ENCODE data around the gene PGLYRP1.

PGLYRP1 gene

DNA sequence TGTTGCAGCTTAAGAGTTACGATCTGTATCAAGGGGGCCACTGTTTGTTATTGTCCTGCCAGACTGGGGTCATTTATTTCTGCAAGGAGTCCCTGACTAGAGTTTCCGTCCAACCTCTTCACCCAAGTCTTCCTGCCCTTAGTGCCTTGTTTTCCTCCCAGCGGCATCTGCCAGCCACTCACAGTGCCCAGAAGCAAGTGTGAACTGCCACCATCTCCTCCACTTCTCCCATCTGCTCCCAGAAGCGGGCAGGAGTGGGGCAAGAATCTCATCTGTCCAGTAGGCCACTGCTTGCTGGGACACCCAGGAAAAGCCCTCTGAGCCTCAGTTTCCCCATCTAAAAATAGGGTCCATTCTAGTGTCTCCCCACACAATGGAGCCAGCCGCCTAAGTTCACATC lies 53.2 kb downstream of the PGLYRP1 start:
- TF ChIP-seq, protein P1, sequence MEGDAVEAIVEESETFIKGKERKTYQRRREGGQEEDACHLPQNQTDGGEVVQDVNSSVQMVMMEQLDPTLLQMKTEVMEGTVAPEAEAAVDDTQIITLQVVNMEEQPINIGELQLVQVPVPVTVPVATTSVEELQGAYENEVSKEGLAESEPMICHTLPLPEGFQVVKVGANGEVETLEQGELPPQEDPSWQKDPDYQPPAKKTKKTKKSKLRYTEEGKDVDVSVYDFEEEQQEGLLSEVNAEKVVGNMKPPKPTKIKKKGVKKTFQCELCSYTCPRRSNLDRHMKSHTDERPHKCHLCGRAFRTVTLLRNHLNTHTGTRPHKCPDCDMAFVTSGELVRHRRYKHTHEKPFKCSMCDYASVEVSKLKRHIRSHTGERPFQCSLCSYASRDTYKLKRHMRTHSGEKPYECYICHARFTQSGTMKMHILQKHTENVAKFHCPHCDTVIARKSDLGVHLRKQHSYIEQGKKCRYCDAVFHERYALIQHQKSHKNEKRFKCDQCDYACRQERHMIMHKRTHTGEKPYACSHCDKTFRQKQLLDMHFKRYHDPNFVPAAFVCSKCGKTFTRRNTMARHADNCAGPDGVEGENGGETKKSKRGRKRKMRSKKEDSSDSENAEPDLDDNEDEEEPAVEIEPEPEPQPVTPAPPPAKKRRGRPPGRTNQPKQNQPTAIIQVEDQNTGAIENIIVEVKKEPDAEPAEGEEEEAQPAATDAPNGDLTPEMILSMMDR (IDR thresholded peaks at IDR 0.05; ENCODE audit: low read length, missing control alignments), result no peak
- no peak for DNase-seq (ENCODE audit: low read depth)
- no peak overlapping the region for H3K4me3 ChIP-seq (replicated peaks; ENCODE audit: low read depth, low read length)

Data from fibroblast of pulmonary artery (primary cell).